Loucy (cell line): ENCODE data around the gene S1PR2.

Experiments used
- EZH2phosphoT487 ChIP-seq: fragments of 200-600 bp; IDR thresholded peaks from 2 replicates; pipeline ENCODE4 v1.6.1; 2018; ENCODE audit warnings: antibody characterized with exemption, mild to moderate bottlenecking, moderate library complexity, borderline replicate concordance
- TF ChIP-seq, protein P1 (sequence below): fragments of 200-600 bp; sonication (generic); conservative IDR thresholded peaks from 2 replicates; pipeline ENCODE4 v1.5.1; 2014; ENCODE audit warnings: mild to moderate bottlenecking, antibody characterized with exemption, low read length

DNA sequence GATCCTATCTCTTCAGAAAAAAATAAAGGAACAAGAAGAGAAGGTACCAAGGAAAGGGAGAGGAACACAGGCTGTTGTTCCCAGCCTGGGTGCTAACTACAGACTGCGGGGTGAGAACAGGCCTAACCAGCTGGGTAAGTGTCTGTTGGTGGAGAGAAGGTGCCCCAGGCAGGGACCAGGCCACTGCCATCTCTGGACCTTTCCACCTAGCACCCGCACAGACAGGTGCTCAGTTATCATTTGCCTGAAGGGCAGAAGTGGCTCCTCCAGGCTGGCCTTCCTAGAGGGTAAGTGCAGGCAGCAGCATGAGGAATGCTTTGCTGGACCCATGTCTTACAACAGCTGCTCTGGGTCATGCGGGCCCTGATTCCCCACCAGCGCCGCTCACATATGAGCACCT lies 46.5 kb downstream of the S1PR2 start:
- TF ChIP-seq, protein P1, sequence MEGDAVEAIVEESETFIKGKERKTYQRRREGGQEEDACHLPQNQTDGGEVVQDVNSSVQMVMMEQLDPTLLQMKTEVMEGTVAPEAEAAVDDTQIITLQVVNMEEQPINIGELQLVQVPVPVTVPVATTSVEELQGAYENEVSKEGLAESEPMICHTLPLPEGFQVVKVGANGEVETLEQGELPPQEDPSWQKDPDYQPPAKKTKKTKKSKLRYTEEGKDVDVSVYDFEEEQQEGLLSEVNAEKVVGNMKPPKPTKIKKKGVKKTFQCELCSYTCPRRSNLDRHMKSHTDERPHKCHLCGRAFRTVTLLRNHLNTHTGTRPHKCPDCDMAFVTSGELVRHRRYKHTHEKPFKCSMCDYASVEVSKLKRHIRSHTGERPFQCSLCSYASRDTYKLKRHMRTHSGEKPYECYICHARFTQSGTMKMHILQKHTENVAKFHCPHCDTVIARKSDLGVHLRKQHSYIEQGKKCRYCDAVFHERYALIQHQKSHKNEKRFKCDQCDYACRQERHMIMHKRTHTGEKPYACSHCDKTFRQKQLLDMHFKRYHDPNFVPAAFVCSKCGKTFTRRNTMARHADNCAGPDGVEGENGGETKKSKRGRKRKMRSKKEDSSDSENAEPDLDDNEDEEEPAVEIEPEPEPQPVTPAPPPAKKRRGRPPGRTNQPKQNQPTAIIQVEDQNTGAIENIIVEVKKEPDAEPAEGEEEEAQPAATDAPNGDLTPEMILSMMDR: no peak
- no peak for TF ChIP-seq EZH2phosphoT487
